H9 (cell line): ENCODE data around the gene HMG20B. TPM values are rescaled to one million over a fixed set of nuclear protein-coding genes. Genes with fewer than 3 reads are reported as not detected.

Experiments
- DNase-seq: peaks from one replicate; pipeline ENCODE4 v3.0.0-alpha.2; 2017
- H2AFZ ChIP-seq: one replicate; pipeline ENCODE4 v1.6.1; 2013; ENCODE audit warnings: mild to moderate bottlenecking, low read length, control low read depth, moderate library complexity
- H2AK5ac ChIP-seq: 2 replicates; pipeline ENCODE4 v1.6.1; 2013; ENCODE audit warnings: low read length, control low read depth, mixed read lengths; ENCODE audit not compliant: insufficient read length
- H2BK120ac ChIP-seq: one replicate; pipeline ENCODE4 v1.6.1; 2013; ENCODE audit warnings: low read depth, mild to moderate bottlenecking, low read length, control low read depth, inconsistent platforms; ENCODE audit not compliant: poor library complexity, severe bottlenecking
- H2BK12ac ChIP-seq: 2 replicates; pipeline ENCODE4 v1.6.1; 2013; ENCODE audit warnings: low read length, control low read depth, mixed read lengths, low read depth; ENCODE audit not compliant: insufficient read length
- H2BK15ac ChIP-seq: 2 replicates; pipeline ENCODE4 v1.6.1; 2013; ENCODE audit warnings: low read depth, low read length, control low read depth
- H2BK20ac ChIP-seq: one replicate; pipeline ENCODE4 v1.6.1; 2013; ENCODE audit warnings: low read depth, mild to moderate bottlenecking, low read length, control low read depth, inconsistent platforms; ENCODE audit not compliant: poor library complexity, severe bottlenecking
- H2BK5ac ChIP-seq: 2 replicates; pipeline ENCODE4 v1.6.1; 2013; ENCODE audit warnings: low read length, control low read depth, mixed read lengths; ENCODE audit not compliant: insufficient read length
- H3K14ac ChIP-seq: 2 replicates; pipeline ENCODE4 v1.6.1; 2013; ENCODE audit warnings: low read length, control low read depth; ENCODE audit not compliant: insufficient read depth
- H3K18ac ChIP-seq: 2 replicates; pipeline ENCODE4 v1.6.1; 2013; ENCODE audit warnings: low read depth, mild to moderate bottlenecking, mixed read lengths, low read length, control low read depth; ENCODE audit not compliant: insufficient read length
- H3K23ac ChIP-seq: 2 replicates; pipeline ENCODE4 v1.6.1; 2013; ENCODE audit warnings: low read length, control low read depth, mixed read lengths, low read depth; ENCODE audit not compliant: insufficient read length
- H3K23me2 ChIP-seq: 2 replicates; pipeline ENCODE4 v1.6.1; 2013; ENCODE audit warnings: low read depth, mild to moderate bottlenecking, mixed read lengths, low read length, control low read depth; ENCODE audit not compliant: insufficient read length, poor library complexity, severe bottlenecking
- H3K27ac ChIP-seq: 2 replicates; pipeline ENCODE4 v1.5.1; 2013; ENCODE audit warnings: low read length, control low read depth, mixed read lengths, low read depth; ENCODE audit not compliant: insufficient read length
- H3K27me3 ChIP-seq: 2 replicates; pipeline ENCODE4 v1.6.1; 2013; ENCODE audit warnings: low read length, control low read depth, inconsistent platforms; ENCODE audit not compliant: insufficient read depth
- H3K4ac ChIP-seq: 2 replicates; pipeline ENCODE4 v1.6.1; 2013; ENCODE audit warnings: low read depth, mild to moderate bottlenecking, control low read depth, inconsistent platforms, low read length, moderate library complexity
- H3K4me1 ChIP-seq: 2 replicates; pipeline ENCODE4 v1.6.1; 2013; ENCODE audit warnings: low read length, control low read depth, inconsistent platforms; ENCODE audit not compliant: insufficient read depth
- H3K4me2 ChIP-seq: 2 replicates; pipeline ENCODE4 v1.6.1; 2013; ENCODE audit warnings: low read length, control low read depth, mixed read lengths; ENCODE audit not compliant: insufficient read length, insufficient read depth
- H3K56ac ChIP-seq: 2 replicates; pipeline ENCODE4 v1.6.1; 2013; ENCODE audit warnings: low read depth, mild to moderate bottlenecking, mixed read lengths, low read length, control low read depth; ENCODE audit not compliant: insufficient read length
- H3K79me1 ChIP-seq: 2 replicates; pipeline ENCODE4 v1.6.1; 2013; ENCODE audit warnings: low read depth, mild to moderate bottlenecking, moderate library complexity, low read length, control low read depth, inconsistent platforms; ENCODE audit not compliant: insufficient read depth, poor library complexity, severe bottlenecking
- H3K79me2 ChIP-seq: 2 replicates; pipeline ENCODE4 v1.6.1; 2013; ENCODE audit warnings: low read length, control low read depth, inconsistent platforms; ENCODE audit not compliant: insufficient read depth
- H3K9ac ChIP-seq: 2 replicates; pipeline ENCODE4 v1.6.1; 2013; ENCODE audit warnings: low read length, control low read depth, mixed read lengths; ENCODE audit not compliant: insufficient read length; ENCODE audit errors: extremely low read depth
- H3K9me3 ChIP-seq: one replicate; pipeline ENCODE4 v1.6.1; 2013; ENCODE audit warnings: low read depth, low read length, inconsistent platforms; ENCODE audit not compliant: control insufficient read depth
- H3T11ph ChIP-seq: one replicate; pipeline ENCODE4 v1.6.1; 2013; ENCODE audit warnings: mild to moderate bottlenecking, low read length, control low read depth, inconsistent platforms
- H4K20me1 ChIP-seq: one replicate; pipeline ENCODE4 v1.6.1; 2013; ENCODE audit not compliant: control insufficient read depth, insufficient read length, insufficient read depth
- H4K5ac ChIP-seq: 2 replicates; pipeline ENCODE4 v1.6.1; 2013; ENCODE audit warnings: low read depth, mild to moderate bottlenecking, mixed read lengths, low read length, control low read depth; ENCODE audit not compliant: insufficient read length
- H4K8ac ChIP-seq: replicated peaks from 2 replicates; pipeline ENCODE4 v1.6.1; 2013; ENCODE audit warnings: low read length, control low read depth, mixed read lengths, low read depth; ENCODE audit not compliant: insufficient read length
- H4K91ac ChIP-seq: 2 replicates; pipeline ENCODE4 v1.6.1; 2013; ENCODE audit warnings: low read depth, mild to moderate bottlenecking, moderate library complexity, mixed read lengths, low read length, control low read depth; ENCODE audit not compliant: insufficient read length
- H3K27ac Mint-ChIP-seq, 3 experiments: 2 replicates in 2 of 3; 3 replicates in 1 of 3; pipeline ENCODE4 v1.8.0; 2020 to 2021; ENCODE audit warnings: mixed read lengths in 3 of 3, mild to moderate bottlenecking in 1 of 3, moderate library complexity in 1 of 3
- H3K27me3 Mint-ChIP-seq: 2 replicates; pipeline ENCODE4 v1.8.0; 2021; ENCODE audit warnings: low read depth, mild to moderate bottlenecking, moderate library complexity, mixed read lengths
- H3K36me3 Mint-ChIP-seq, 3 experiments: 2 replicates in 2 of 3; 3 replicates in 1 of 3; pipeline ENCODE4 v1.8.0; 2020 to 2021; ENCODE audit warnings: low read depth in 3 of 3, mixed read lengths in 3 of 3; ENCODE audit not compliant: insufficient read depth in 1 of 3
- H3K4me1 Mint-ChIP-seq, 2 experiments: 2 replicates each; pipeline ENCODE4 v1.8.0; 2020; ENCODE audit warnings: mixed read lengths in 2 of 2
- H3K4me3 Mint-ChIP-seq, 2 experiments: 2 replicates in 1 of 2; 3 replicates in 1 of 2; pipeline ENCODE4 v1.8.0; 2020 to 2021; ENCODE audit warnings: mild to moderate bottlenecking in 2 of 2, mixed read lengths in 2 of 2, moderate library complexity in 1 of 2
- H3K9me3 Mint-ChIP-seq, 2 experiments: 2 replicates in 1 of 2; 3 replicates in 1 of 2; pipeline ENCODE4 v1.8.0; 2020; ENCODE audit warnings: mild to moderate bottlenecking in 2 of 2, mixed read lengths in 2 of 2, moderate library complexity in 1 of 2
- WGBS: extraction: QIAGEN DNeasy Blood & Tissue Kit; methylation state at CpG from one replicate; pipeline ENCODE4 v1.1.7; 2013; ENCODE audit warnings: missing lambda C conversion rate, low lambda C conversion rate, mixed read lengths; ENCODE audit not compliant: insufficient read length; ENCODE audit errors: extremely low coverage; 5-methylcytosine and 5-hydroxymethylcytosine counted together
- total RNA-seq: library from RNA; stranded (reverse); gene quantifications from 2 replicates; pipeline ENCODE4 v1.2.1, GENCODE V29; 2021
- TF ChIP-seq, protein P1 (sequence below): fragments of 200-600 bp; sonication (generic); conservative IDR thresholded peaks from 3 replicates; pipeline ENCODE4 v1.8.0; 2021; ENCODE audit warnings: antibody characterized with exemption, mild to moderate bottlenecking

Gene HMG20B
- total RNA-seq, 1 experiment from 2014 or later: 58.1 TPM

DNA sequence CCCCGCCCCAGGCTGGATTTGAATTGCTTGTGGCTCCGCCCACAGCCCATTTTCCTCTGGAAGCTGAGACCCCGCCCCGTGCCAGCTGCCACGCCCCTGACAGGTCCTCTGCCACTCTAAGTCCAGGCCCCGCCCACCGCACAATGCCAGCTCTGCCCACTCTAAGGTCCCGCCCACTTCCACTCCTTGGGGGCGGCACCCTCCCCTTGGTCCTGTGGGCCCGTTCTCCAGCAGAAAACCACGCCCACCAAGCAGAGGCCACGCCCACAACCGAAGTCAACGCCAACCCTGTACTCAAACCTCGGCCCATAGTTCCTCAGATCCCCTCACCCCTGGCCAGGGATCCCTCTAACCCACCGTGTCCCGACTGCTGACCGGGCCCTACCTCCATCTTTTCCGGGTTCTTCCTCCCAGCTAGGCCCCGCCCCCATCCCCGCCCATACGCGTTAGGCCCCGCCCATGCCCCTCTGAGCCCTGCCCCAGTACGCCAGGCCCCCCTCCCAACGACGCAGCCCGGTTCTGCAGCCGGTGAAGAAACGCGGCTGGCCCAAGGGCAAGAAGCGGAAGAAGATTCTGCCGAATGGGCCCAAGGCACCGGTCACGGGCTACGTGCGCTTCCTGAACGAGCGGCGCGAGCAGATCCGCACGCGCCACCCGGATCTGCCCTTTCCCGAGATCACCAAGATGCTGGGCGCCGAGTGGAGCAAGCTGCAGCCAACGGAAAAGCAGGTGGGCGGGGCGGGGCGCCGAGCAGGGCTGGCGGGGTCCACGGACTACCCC lies 1.3 kb downstream of the HMG20B start:
- Mint-ChIP-seq H3K4me3 (peak overlapping the region; percentile 73 to 87), H3K9me3 (no peaks in the 10 kb centered on the region; a peak in 1 of 5 replicates), H3K27ac (peak overlapping the region in 2 of 3 experiments; percentile 79 to 95; a peak in 4 of 7 replicates), H3K36me3 (peaks cover 8 to 10% (median 9%) of the 10 kb centered on the region in 3 experiments), H3K27me3 (peaks cover 7% of the 10 kb centered on the region), H3K4me1 (peaks cover 13 to 26% of the 10 kb centered on the region in 2 experiments)
- Histone ChIP-seq H3K4me2 (peak overlapping the region; percentile 61), H3K4me1 (no peaks in the 10 kb centered on the region), H4K20me1 (no peaks in the 10 kb centered on the region), H2BK120ac (no peak overlapping the region), H3K18ac (peak overlapping the region; percentile 78), H4K91ac (no peak overlapping the region), H3K79me1 (no peaks in the 10 kb centered on the region), H3K14ac (no peak overlapping the region), H2BK20ac (no peak overlapping the region), H2AK5ac (no peak overlapping the region), H3K27me3 (no peaks in the 10 kb centered on the region), H3K9ac (no peak overlapping the region), H2AFZ (no peak overlapping the region), H2BK12ac (no peak overlapping the region), H3K9me3 (no peaks in the 10 kb centered on the region), H3K56ac (no peak overlapping the region), H4K5ac (no peak overlapping the region), H2BK5ac (no peak overlapping the region), H3K4ac (no peak overlapping the region), H3K23ac (no peak overlapping the region), H3T11ph (no peak overlapping the region), H2BK15ac (no peak overlapping the region), H4K8ac (no peak overlapping the region), H3K79me2 (no peaks in the 10 kb centered on the region), H3K23me2 (peaks cover 13% of the 10 kb centered on the region), H3K27ac (no peak overlapping the region)
- peak; percentile 98 for DNase-seq
- no CpG with 5 or more reads among the region's 55 CpGs for WGBS
- TF ChIP-seq, protein P1, sequence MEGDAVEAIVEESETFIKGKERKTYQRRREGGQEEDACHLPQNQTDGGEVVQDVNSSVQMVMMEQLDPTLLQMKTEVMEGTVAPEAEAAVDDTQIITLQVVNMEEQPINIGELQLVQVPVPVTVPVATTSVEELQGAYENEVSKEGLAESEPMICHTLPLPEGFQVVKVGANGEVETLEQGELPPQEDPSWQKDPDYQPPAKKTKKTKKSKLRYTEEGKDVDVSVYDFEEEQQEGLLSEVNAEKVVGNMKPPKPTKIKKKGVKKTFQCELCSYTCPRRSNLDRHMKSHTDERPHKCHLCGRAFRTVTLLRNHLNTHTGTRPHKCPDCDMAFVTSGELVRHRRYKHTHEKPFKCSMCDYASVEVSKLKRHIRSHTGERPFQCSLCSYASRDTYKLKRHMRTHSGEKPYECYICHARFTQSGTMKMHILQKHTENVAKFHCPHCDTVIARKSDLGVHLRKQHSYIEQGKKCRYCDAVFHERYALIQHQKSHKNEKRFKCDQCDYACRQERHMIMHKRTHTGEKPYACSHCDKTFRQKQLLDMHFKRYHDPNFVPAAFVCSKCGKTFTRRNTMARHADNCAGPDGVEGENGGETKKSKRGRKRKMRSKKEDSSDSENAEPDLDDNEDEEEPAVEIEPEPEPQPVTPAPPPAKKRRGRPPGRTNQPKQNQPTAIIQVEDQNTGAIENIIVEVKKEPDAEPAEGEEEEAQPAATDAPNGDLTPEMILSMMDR: no peak
